GM23338 (cell line): Measurements from ENCODE around the gene VCL. TPM values are rescaled to one million over a fixed set of nuclear protein-coding genes. Genes with fewer than 3 reads are reported as not detected.
A peak's percentile ranks its signal among the peaks of the same experiment; 100 is the strongest.

Experiments used
- ATAC-seq: fragments of 200-7000 bp; cut with Tn5 transposase; 3 replicates; pipeline ENCODE4 v1.9.1; 2020
- DNase-seq: peaks from one replicate; pipeline ENCODE4 v3.0.0-alpha.2; 2015; ENCODE audit warnings: low spot score
- H2AFZ ChIP-seq: fragments of 200-600 bp; sonication (generic); 2 replicates; pipeline ENCODE4 v1.8.0; 2016; ENCODE audit warnings: antibody characterized with exemption, mild to moderate bottlenecking, moderate library complexity
- H3F3A ChIP-seq: fragments of 200-600 bp; sonication (generic); replicated peaks from 2 replicates; pipeline ENCODE4 v1.8.0; 2017; ENCODE audit warnings: antibody characterized with exemption, mixed run types, low read depth
- H3K27ac ChIP-seq: fragments of 200-600 bp; sonication (generic); 2 replicates; pipeline ENCODE4 v1.6.1; 2016; ENCODE audit warnings: low read depth
- H3K27me3 ChIP-seq: fragments of 200-600 bp; sonication (generic); 2 replicates; pipeline ENCODE4 v1.8.0; 2016; ENCODE audit warnings: mild to moderate bottlenecking, mixed run types, moderate library complexity; ENCODE audit not compliant: insufficient read depth
- H3K36me3 ChIP-seq: fragments of 200-600 bp; sonication (generic); 2 replicates; pipeline ENCODE4 v1.8.0; 2016; ENCODE audit warnings: mild to moderate bottlenecking; ENCODE audit not compliant: insufficient read depth
- H3K4me1 ChIP-seq: fragments of 200-600 bp; sonication (generic); 2 replicates; pipeline ENCODE4 v1.8.0; 2016; ENCODE audit warnings: mild to moderate bottlenecking, moderate library complexity; ENCODE audit not compliant: insufficient read depth
- H3K4me2 ChIP-seq: fragments of 200-600 bp; sonication (generic); 2 replicates; pipeline ENCODE4 v1.7.1; 2017; ENCODE audit warnings: mixed run types
- H3K4me3 ChIP-seq: fragments of 200-600 bp; sonication (generic); 2 replicates; pipeline ENCODE4 v1.6.1; 2016; ENCODE audit warnings: mixed run types
- H3K79me2 ChIP-seq: fragments of 200-600 bp; sonication (generic); replicated peaks from 2 replicates; pipeline ENCODE4 v1.8.0; 2017; ENCODE audit warnings: mild to moderate bottlenecking; ENCODE audit not compliant: insufficient read depth
- H3K9me2 ChIP-seq: fragments of 200-600 bp; sonication (generic); 2 replicates; pipeline ENCODE4 v1.8.0; 2017; ENCODE audit not compliant: insufficient read depth
- H4K20me1 ChIP-seq: fragments of 200-600 bp; sonication (generic); replicated peaks from 2 replicates; pipeline ENCODE4 v1.8.0; 2017; ENCODE audit warnings: mild to moderate bottlenecking; ENCODE audit not compliant: insufficient read depth
- H3K27ac Mint-ChIP-seq: 2 replicates; pipeline ENCODE4 v1.8.0; 2020; ENCODE audit warnings: inconsistent platforms, mild to moderate bottlenecking, moderate library complexity, mixed read lengths
- H3K27me3 Mint-ChIP-seq: 3 replicates; pipeline ENCODE4 v1.8.0; 2022; ENCODE audit warnings: low read depth, mild to moderate bottlenecking, moderate library complexity, mixed read lengths, inconsistent platforms; ENCODE audit not compliant: insufficient read depth, poor library complexity
- H3K36me3 Mint-ChIP-seq: 3 replicates; pipeline ENCODE4 v1.8.0; 2021; ENCODE audit warnings: low read depth, mild to moderate bottlenecking, inconsistent platforms, moderate library complexity, mixed read lengths
- H3K4me1 Mint-ChIP-seq: 3 replicates; pipeline ENCODE4 v1.8.0; 2020; ENCODE audit warnings: mild to moderate bottlenecking, inconsistent platforms, mixed read lengths
- H3K4me3 Mint-ChIP-seq: 3 replicates; pipeline ENCODE4 v1.8.0; 2021; ENCODE audit warnings: moderate library complexity, mild to moderate bottlenecking, inconsistent platforms, mixed read lengths
- H3K9me3 Mint-ChIP-seq: 3 replicates; pipeline ENCODE4 v1.8.0; 2020; ENCODE audit warnings: moderate library complexity, mild to moderate bottlenecking, inconsistent platforms, mixed read lengths
- CREB1 ChIP-seq: fragments of 250-450 bp; sonication (Bioruptor Pico); IDR thresholded peaks from 2 replicates; pipeline ENCODE4 v1.5.0; 2020; ENCODE audit warnings: low read depth, mild to moderate bottlenecking, moderate library complexity
- EZH2 ChIP-seq: fragments of 200-600 bp; sonication (generic); IDR thresholded peaks from one replicate; pipeline ENCODE4 v1.8.0; 2017; ENCODE audit warnings: antibody characterized with exemption, mild to moderate bottlenecking, low read depth; ENCODE audit not compliant: unreplicated experiment
- POLR2AphosphoS5 ChIP-seq: IDR thresholded peaks from 2 replicates; pipeline ENCODE4 v1.6.1; 2016; ENCODE audit warnings: antibody characterized with exemption, low read depth
- STAT1 ChIP-seq: IDR thresholded peaks from one replicate; pipeline ENCODE4 v1.6.1; 2016; ENCODE audit warnings: antibody characterized with exemption; ENCODE audit not compliant: unreplicated experiment
- ZNF114 ChIP-seq: fragments of 250-450 bp; sonication (Bioruptor Pico); IDR thresholded peaks from 2 replicates; pipeline ENCODE4 v1.5.0; 2020; ENCODE audit warnings: mild to moderate bottlenecking, moderate library complexity
- ZNF331 ChIP-seq: fragments of 250-450 bp; sonication (Bioruptor Pico); IDR thresholded peaks from 2 replicates; pipeline ENCODE4 v1.5.0; 2020; ENCODE audit warnings: low read depth, mild to moderate bottlenecking, moderate library complexity
- ZNF462 ChIP-seq: fragments of 250-450 bp; sonication (Bioruptor Pico); IDR thresholded peaks from 2 replicates; pipeline ENCODE4 v1.5.0; 2020; ENCODE audit warnings: mild to moderate bottlenecking, moderate library complexity
- polyA plus RNA-seq: library from polyadenylated mRNA; unstranded; fragments of >200 nt; fragmentation: Nextera tagmentation; extraction: Ambion mirVana; gene quantifications from 2 replicates; pipeline ENCODE4 v1.2.1, GENCODE V29; 2016
- total RNA-seq: library from RNA; depleted of rRNA; stranded (reverse); fragments of >200 nt; shearing (Covaris generic); gene quantifications from 2 replicates; pipeline ENCODE4 v1.2.3, GENCODE V29; 2014
- TF ChIP-seq, protein P1 (sequence below), 2 experiments: fragments of 200-600 bp in 1 of 2; sonication (generic) in 1 of 2; conservative IDR thresholded peaks; 2 replicates each; pipeline versions ENCODE4 v1.5.1 to v1.6.1; 2016 to 2017; ENCODE audit warnings: antibody characterized with exemption in 2 of 2, low read depth in 2 of 2, mild to moderate bottlenecking in 2 of 2, moderate library complexity in 1 of 2
- TF ChIP-seq, protein P2 (sequence below): IDR thresholded peaks from 2 replicates; pipeline ENCODE4 v1.6.1; 2016; ENCODE audit warnings: antibody characterized with exemption
- TF ChIP-seq, protein P3 (sequence below): IDR thresholded peaks from one replicate; pipeline ENCODE4 v1.6.1; 2018; ENCODE audit warnings: antibody characterized with exemption; ENCODE audit not compliant: unreplicated experiment

VCL gene
- total and polyA plus RNA-seq, 2 experiments from 2014 or later, result 60.7 to 254 TPM

DNA sequence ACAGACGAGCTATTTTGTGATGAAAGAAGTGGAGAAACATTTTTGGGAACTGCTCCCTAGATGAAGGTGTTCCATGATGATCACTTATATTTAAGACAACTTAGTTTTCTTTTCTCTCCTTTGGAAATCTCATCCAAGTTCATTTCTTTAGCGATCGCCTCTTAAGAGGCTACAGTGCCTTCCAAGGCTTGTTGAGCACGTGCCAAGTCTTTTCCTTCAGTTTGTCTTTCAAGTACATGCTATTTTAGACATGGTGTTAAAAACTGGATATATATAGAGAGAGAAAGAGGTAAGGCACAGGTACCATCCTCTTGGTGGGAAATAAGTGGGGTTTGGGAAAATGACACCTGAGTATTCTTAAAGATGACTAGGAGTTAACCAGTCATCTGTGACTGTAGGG, 155.8 kb downstream of the VCL start:
- DNase-seq (no peak), ATAC-seq (no peak)
- Mint-ChIP-seq H3K4me3 (no peak overlapping the region), H3K27me3 (peaks cover 3% of the 10 kb centered on the region), H3K27ac (no peak overlapping the region; the same call in 1 of the 2 replicates), H3K4me1 (peaks cover 17% of the 10 kb centered on the region; the same call in 2 of the 3 replicates), H3K9me3 (no peaks in the 10 kb centered on the region), H3K36me3 (no peaks in the 10 kb centered on the region)
- Histone ChIP-seq H4K20me1 (no peaks in the 10 kb centered on the region; the same call in 1 of the 2 replicates), H3K79me2 (peaks cover 89% of the 10 kb centered on the region), H3K27me3 (no peaks in the 10 kb centered on the region), H3K4me2 (no peak overlapping the region), H3K36me3 (no peaks in the 10 kb centered on the region), H3K4me1 (peaks cover 20% of the 10 kb centered on the region), H3F3A (no peaks in the 10 kb centered on the region), H2AFZ (no peak overlapping the region), H3K9me2 (no peaks in the 10 kb centered on the region), H3K4me3 (peak overlapping the region; percentile 76; the same call in 1 of the 2 replicates), H3K27ac (no peak overlapping the region)
- TF ChIP-seq POLR2AphosphoS5 (no peak), ZNF462 (no peak), CREB1 (no peak), ZNF331 (CRISPR knock-in tag) (no peak), EZH2 (no peak), ZNF114 (CRISPR knock-in tag) (no peak), STAT1 (no peak)
- TF ChIP-seq, protein P1, sequence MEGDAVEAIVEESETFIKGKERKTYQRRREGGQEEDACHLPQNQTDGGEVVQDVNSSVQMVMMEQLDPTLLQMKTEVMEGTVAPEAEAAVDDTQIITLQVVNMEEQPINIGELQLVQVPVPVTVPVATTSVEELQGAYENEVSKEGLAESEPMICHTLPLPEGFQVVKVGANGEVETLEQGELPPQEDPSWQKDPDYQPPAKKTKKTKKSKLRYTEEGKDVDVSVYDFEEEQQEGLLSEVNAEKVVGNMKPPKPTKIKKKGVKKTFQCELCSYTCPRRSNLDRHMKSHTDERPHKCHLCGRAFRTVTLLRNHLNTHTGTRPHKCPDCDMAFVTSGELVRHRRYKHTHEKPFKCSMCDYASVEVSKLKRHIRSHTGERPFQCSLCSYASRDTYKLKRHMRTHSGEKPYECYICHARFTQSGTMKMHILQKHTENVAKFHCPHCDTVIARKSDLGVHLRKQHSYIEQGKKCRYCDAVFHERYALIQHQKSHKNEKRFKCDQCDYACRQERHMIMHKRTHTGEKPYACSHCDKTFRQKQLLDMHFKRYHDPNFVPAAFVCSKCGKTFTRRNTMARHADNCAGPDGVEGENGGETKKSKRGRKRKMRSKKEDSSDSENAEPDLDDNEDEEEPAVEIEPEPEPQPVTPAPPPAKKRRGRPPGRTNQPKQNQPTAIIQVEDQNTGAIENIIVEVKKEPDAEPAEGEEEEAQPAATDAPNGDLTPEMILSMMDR (conservative IDR thresholded peaks at IDR 0.05; ENCODE audit: low read depth in 2 of 2), result no peak
- TF ChIP-seq, protein P2, sequence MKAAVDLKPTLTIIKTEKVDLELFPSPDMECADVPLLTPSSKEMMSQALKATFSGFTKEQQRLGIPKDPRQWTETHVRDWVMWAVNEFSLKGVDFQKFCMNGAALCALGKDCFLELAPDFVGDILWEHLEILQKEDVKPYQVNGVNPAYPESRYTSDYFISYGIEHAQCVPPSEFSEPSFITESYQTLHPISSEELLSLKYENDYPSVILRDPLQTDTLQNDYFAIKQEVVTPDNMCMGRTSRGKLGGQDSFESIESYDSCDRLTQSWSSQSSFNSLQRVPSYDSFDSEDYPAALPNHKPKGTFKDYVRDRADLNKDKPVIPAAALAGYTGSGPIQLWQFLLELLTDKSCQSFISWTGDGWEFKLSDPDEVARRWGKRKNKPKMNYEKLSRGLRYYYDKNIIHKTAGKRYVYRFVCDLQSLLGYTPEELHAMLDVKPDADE, result no peak
- TF ChIP-seq, protein P3, sequence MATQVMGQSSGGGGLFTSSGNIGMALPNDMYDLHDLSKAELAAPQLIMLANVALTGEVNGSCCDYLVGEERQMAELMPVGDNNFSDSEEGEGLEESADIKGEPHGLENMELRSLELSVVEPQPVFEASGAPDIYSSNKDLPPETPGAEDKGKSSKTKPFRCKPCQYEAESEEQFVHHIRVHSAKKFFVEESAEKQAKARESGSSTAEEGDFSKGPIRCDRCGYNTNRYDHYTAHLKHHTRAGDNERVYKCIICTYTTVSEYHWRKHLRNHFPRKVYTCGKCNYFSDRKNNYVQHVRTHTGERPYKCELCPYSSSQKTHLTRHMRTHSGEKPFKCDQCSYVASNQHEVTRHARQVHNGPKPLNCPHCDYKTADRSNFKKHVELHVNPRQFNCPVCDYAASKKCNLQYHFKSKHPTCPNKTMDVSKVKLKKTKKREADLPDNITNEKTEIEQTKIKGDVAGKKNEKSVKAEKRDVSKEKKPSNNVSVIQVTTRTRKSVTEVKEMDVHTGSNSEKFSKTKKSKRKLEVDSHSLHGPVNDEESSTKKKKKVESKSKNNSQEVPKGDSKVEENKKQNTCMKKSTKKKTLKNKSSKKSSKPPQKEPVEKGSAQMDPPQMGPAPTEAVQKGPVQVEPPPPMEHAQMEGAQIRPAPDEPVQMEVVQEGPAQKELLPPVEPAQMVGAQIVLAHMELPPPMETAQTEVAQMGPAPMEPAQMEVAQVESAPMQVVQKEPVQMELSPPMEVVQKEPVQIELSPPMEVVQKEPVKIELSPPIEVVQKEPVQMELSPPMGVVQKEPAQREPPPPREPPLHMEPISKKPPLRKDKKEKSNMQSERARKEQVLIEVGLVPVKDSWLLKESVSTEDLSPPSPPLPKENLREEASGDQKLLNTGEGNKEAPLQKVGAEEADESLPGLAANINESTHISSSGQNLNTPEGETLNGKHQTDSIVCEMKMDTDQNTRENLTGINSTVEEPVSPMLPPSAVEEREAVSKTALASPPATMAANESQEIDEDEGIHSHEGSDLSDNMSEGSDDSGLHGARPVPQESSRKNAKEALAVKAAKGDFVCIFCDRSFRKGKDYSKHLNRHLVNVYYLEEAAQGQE, result no peak
